ENCODE data around the gene RABGAP1.

Gene RABGAP1

DNA sequence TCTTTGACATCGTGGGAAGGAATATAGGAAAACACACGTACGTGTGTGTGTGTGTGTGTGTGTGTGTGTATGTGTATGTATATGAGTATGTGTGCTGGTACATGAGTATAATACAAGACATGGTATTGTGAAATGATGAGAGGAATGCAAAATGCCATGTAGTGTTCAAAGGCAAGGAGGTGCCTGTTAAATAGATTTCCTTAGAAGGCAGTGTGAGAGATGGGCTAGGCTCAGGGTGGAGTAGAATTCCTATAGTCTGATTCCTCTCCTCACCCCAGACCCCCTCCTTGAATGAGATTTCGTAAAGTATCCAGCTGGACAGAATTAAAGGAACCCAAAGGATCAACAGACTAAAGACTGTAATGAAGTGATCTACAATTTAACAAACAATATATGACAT is 103.8 kb downstream of the RABGAP1 start:
- H2AFZ ChIP-seq (ENCODE audit: low read length): no peak overlapping the region
- no peak overlapping the region for H3K4me2 ChIP-seq (ENCODE audit: low read depth, low read length)

DNA sequence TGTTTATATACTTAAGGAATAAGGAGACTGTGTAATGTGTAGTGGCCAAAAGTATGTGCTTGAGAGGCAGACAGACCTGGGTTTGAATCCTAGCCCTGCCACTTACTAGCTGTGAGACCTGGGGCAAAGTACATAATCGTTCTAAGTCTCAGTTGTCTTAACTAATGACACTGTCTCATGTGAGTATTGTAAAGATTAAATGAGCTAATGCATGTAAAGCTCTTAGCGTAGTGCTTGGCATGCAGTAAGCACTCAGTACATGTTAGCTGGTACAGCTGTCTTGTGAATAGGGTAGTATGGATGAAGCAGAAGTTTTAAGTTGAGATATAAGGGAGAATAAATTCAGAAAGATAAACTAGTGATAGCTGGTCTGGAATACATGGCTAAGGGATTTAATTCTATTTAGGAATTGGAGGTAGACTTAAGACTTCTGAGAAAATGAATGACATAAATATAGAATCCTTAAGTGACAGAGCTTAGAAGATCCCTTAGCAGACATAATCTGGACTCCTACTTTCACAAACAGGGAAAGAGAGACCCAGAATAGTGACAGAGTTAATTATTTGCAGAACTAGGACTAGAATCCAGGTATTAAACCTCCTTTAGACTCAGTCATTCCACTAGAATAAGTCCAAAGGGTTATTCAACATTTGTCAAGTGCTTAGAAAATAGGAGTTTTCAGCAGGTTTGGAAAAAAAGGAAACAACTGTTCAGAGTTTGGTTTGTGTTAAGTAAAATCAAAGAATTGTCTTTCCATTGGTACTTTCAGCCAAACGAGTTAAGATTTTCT is 105.8 kb downstream of the RABGAP1 start:
- H3K9ac ChIP-seq (ENCODE audit: low read length): no peak overlapping the region
- TF ChIP-seq, protein P1, sequence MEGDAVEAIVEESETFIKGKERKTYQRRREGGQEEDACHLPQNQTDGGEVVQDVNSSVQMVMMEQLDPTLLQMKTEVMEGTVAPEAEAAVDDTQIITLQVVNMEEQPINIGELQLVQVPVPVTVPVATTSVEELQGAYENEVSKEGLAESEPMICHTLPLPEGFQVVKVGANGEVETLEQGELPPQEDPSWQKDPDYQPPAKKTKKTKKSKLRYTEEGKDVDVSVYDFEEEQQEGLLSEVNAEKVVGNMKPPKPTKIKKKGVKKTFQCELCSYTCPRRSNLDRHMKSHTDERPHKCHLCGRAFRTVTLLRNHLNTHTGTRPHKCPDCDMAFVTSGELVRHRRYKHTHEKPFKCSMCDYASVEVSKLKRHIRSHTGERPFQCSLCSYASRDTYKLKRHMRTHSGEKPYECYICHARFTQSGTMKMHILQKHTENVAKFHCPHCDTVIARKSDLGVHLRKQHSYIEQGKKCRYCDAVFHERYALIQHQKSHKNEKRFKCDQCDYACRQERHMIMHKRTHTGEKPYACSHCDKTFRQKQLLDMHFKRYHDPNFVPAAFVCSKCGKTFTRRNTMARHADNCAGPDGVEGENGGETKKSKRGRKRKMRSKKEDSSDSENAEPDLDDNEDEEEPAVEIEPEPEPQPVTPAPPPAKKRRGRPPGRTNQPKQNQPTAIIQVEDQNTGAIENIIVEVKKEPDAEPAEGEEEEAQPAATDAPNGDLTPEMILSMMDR (IDR thresholded peaks at IDR 0.05; ENCODE audit: low read length): no peak
- TF ChIP-seq EZH2 (optimal IDR thresholded peaks at IDR 0.05; ENCODE audit: low read depth, low read length) (no peak), EZH2phosphoT487 (IDR thresholded peaks at IDR 0.05; ENCODE audit: low read length) (no peak)
- H4K20me1 ChIP-seq (ENCODE audit: insufficient read depth, low read length): no peaks in the 10 kb centered on the region
- no peaks in the 10 kb centered on the region for H3K79me2 ChIP-seq (ENCODE audit: low read length)
- H3K9me3 ChIP-seq (replicated peaks; ENCODE audit: insufficient read depth, low read length): no peaks in the 10 kb centered on the region
- no peak for DNase-seq
- no peak overlapping the region for H2AFZ ChIP-seq (ENCODE audit: low read length)
- no peak overlapping the region for H3K27ac ChIP-seq (ENCODE audit: low read length)
- H3K27me3 ChIP-seq (replicated peaks; ENCODE audit: insufficient read depth, low read length): no peaks in the 10 kb centered on the region
- H3K36me3 ChIP-seq (replicated peaks; ENCODE audit: insufficient read depth, low read length): no peaks in the 10 kb centered on the region; the same call in 1 of the 2 replicates
- no peak overlapping the region for H3K4me3 ChIP-seq (ENCODE audit: low read length)
- no peaks in the 10 kb centered on the region for H3K9me2 ChIP-seq (replicated peaks; ENCODE audit: insufficient read depth, low read length)
- no peak overlapping the region for H3K4me2 ChIP-seq (ENCODE audit: low read depth, low read length)
- no peaks in the 10 kb centered on the region for H3K4me1 ChIP-seq (ENCODE audit: low read length)
- H3F3A ChIP-seq (ENCODE audit: insufficient read depth, low read length): no peaks in the 10 kb centered on the region

More for the DNA sequence above, 103.8 kb downstream of the RABGAP1 start:
- no peak overlapping the region for H3K9ac ChIP-seq (ENCODE audit: low read length)
- no peak overlapping the region for H3K4me3 ChIP-seq (ENCODE audit: low read length)
- H4K20me1 ChIP-seq (ENCODE audit: insufficient read depth, low read length): no peaks in the 10 kb centered on the region
- no peak overlapping the region for H3K27ac ChIP-seq (ENCODE audit: low read length)
- no peaks in the 10 kb centered on the region for H3F3A ChIP-seq (ENCODE audit: insufficient read depth, low read length)
- no peak for DNase-seq
- H3K27me3 ChIP-seq (replicated peaks; ENCODE audit: insufficient read depth, low read length): no peaks in the 10 kb centered on the region
- H3K9me2 ChIP-seq (replicated peaks; ENCODE audit: insufficient read depth, low read length): no peaks in the 10 kb centered on the region
- no peaks in the 10 kb centered on the region for H3K4me1 ChIP-seq (ENCODE audit: low read length)
- no peaks in the 10 kb centered on the region for H3K79me2 ChIP-seq (ENCODE audit: low read length)
- H3K9me3 ChIP-seq (replicated peaks; ENCODE audit: insufficient read depth, low read length): no peaks in the 10 kb centered on the region
- TF ChIP-seq, protein P1 (IDR thresholded peaks at IDR 0.05; ENCODE audit: low read length): no peak
- TF ChIP-seq EZH2 (optimal IDR thresholded peaks at IDR 0.05; ENCODE audit: low read depth, low read length) (no peak), EZH2phosphoT487 (IDR thresholded peaks at IDR 0.05; ENCODE audit: low read length) (no peak)
- H3K36me3 ChIP-seq (replicated peaks; ENCODE audit: insufficient read depth, low read length): no peaks in the 10 kb centered on the region; the same call in 1 of the 2 replicates

DNA sequence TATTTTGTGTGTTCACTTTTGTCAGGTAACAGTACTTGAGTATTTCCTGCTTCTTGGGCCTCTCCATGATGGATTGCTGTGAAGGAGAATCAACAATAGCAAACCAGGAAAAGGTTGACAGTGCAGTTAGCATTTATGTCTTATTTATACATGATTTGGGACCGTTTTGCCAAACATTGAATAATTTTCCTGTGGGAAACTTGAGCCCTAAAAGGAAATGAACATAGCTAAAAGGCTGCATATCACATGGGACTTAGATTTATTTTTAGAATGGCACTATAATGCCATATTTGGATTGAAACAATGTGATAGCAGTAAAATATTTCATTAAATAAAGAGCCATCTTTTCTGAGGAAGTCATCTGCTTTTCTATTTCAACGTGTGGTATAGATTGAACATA is 107.9 kb downstream of the RABGAP1 start:
- Histone ChIP-seq H3K4me1 (ENCODE audit: low read length) (peaks cover 4% of the 10 kb centered on the region; the same call in 1 of the 2 replicates), H3K9me2 (replicated peaks; ENCODE audit: insufficient read depth, low read length) (no peaks in the 10 kb centered on the region), H3K9me3 (replicated peaks; ENCODE audit: insufficient read depth, low read length) (no peaks in the 10 kb centered on the region), H3K79me2 (ENCODE audit: low read length) (no peaks in the 10 kb centered on the region), H3K4me2 (ENCODE audit: low read depth, low read length) (no peak overlapping the region), H3K4me3 (ENCODE audit: low read length) (no peak overlapping the region), H4K20me1 (ENCODE audit: insufficient read depth, low read length) (no peaks in the 10 kb centered on the region), H3K9ac (ENCODE audit: low read length) (no peak overlapping the region), H3K36me3 (replicated peaks; ENCODE audit: insufficient read depth, low read length) (no peaks in the 10 kb centered on the region), H3F3A (ENCODE audit: insufficient read depth, low read length) (no peaks in the 10 kb centered on the region), H2AFZ (ENCODE audit: low read length) (no peak overlapping the region), H3K27ac (ENCODE audit: low read length) (no peak overlapping the region), H3K27me3 (replicated peaks; ENCODE audit: insufficient read depth, low read length) (no peaks in the 10 kb centered on the region)
- no peak for TF ChIP-seq EZH2 (optimal IDR thresholded peaks at IDR 0.05; ENCODE audit: low read depth, low read length)
- TF ChIP-seq EZH2phosphoT487 (IDR thresholded peaks at IDR 0.05; ENCODE audit: low read length): no peak
- TF ChIP-seq, protein P1 (IDR thresholded peaks at IDR 0.05; ENCODE audit: low read length): no peak
- DNase-seq: no peak
